HCT116 (cell line): ENCODE measurements around the gene TALDO1. TPM values are rescaled to one million over a fixed set of nuclear protein-coding genes. Genes with fewer than 3 reads are reported as not detected.
A peak's percentile ranks its signal among the peaks of the same experiment; 100 is the strongest.

ENCODE experiments used
- ATAC-seq: fragments of 200-7000 bp; cut with Tn5 transposase; 2 replicates; pipeline ENCODE4 v1.9.1; 2020; ENCODE audit warnings: mild to moderate bottlenecking, moderate library complexity
- BruUV-seq: library from RNA; stranded (reverse); fragments of 400-500 nt; replicated peaks from 2 replicates; lab custom pipeline; 2021; lab: Mats Ljungman, UMichigan
- CTCF ChIA-PET: fragments of 300-600 bp; sonication (Branson Sonifier 250); formaldehyde crosslinking; loops from one replicate; lab custom pipeline; 2021; ENCODE audit warnings: antibody characterized with exemption; lab: Charles Lee
- POLR2A ChIA-PET: fragments of 300-600, 350-600 bp; sonication (Branson Sonifier 250); formaldehyde crosslinking; loops from one replicate; lab custom pipeline; 2021; ENCODE audit warnings: antibody characterized with exemption; lab: Charles Lee
- RAD21 ChIA-PET, 2 experiments: fragments of 300-600 bp; sonication (Branson Sonifier 250); formaldehyde crosslinking; loops; one replicate each; lab custom pipeline; 2023; ENCODE audit warnings: low total read pairs in 2 of 2; ENCODE audit not compliant: uncharacterized antibody in 2 of 2, unreplicated experiment in 2 of 2, low non-redundant PET in 1 of 2; lab: Charles Lee
- DNase-seq: peaks from one replicate; pipeline ENCODE4 v3.0.0-alpha.2; 2010; ENCODE audit warnings: low read depth, low spot score
- H2AFZ ChIP-seq: fragments of 200-600 bp; shearing (Covaris generic), sonication (generic); 2 replicates; pipeline ENCODE4 v1.6.1; 2017; ENCODE audit warnings: low read depth, mixed run types, mixed read lengths, antibody characterized with exemption, low read length; ENCODE audit not compliant: poor library complexity, severe bottlenecking
- H3K27ac ChIP-seq: 2 replicates; pipeline ENCODE4 v1.5.1; 2012; ENCODE audit warnings: low read depth, low read length
- H3K27me3 ChIP-seq: fragments of 200-600 bp; sonication (generic); 2 replicates; pipeline ENCODE4 v1.6.1; 2016; ENCODE audit warnings: mixed run types, low read length, mixed read lengths; ENCODE audit not compliant: insufficient read depth
- H3K36me3 ChIP-seq, 2 experiments: fragments of 200-500 bp in 1 of 2; fragments of 200-600 bp in 1 of 2; sonication (Bioruptor generic) in 1 of 2; sonication (generic) in 1 of 2; 2 replicates each; pipeline versions ENCODE4 v1.5.1 to v1.6.1; 2014 to 2016; ENCODE audit warnings: low read length in 2 of 2, inconsistent platforms in 1 of 2, mixed read lengths in 1 of 2, mixed run types in 1 of 2; ENCODE audit not compliant: insufficient read depth in 2 of 2, control insufficient read depth in 1 of 2
- H3K4me1 ChIP-seq, 2 experiments: fragments of 200-600 bp in 1 of 2; sonication (generic) in 1 of 2; 2 replicates each; pipeline versions ENCODE4 v1.5.1 to v1.6.1; 2012 to 2017; ENCODE audit warnings: low read length in 2 of 2, inconsistent platforms in 1 of 2, mild to moderate bottlenecking in 1 of 2, mixed read lengths in 1 of 2, mixed run types in 1 of 2, moderate library complexity in 1 of 2; ENCODE audit not compliant: insufficient read depth in 2 of 2, control insufficient read depth in 1 of 2
- H3K4me2 ChIP-seq: fragments of 200-600 bp; sonication (generic); 2 replicates; pipeline ENCODE4 v1.6.1; 2017; ENCODE audit warnings: mixed run types, low read length, mixed read lengths
- H3K4me3 ChIP-seq, 2 experiments: fragments of 200-600 bp in 1 of 2; sonication (generic) in 1 of 2; replicated peaks in 1 of 2; 2 replicates each; pipeline ENCODE4 v1.5.1; 2011 to 2016; ENCODE audit warnings: low read length in 2 of 2, control low read depth in 1 of 2, low read depth in 1 of 2, mild to moderate bottlenecking in 1 of 2, mixed read lengths in 1 of 2, mixed run types in 1 of 2
- H3K79me2 ChIP-seq: fragments of 200-600 bp; sonication (generic); 2 replicates; pipeline ENCODE4 v1.6.1; 2017; ENCODE audit warnings: mild to moderate bottlenecking, mixed run types, low read length, moderate library complexity, mixed read lengths; ENCODE audit not compliant: insufficient read depth
- H3K9ac ChIP-seq: fragments of 200-600 bp; sonication (generic); 2 replicates; pipeline ENCODE4 v1.6.1; 2016; ENCODE audit warnings: low read length, mixed read lengths
- H3K9me2 ChIP-seq: fragments of 200-600 bp; sonication (generic), shearing (Covaris generic); 2 replicates; pipeline ENCODE4 v1.6.1; 2017; ENCODE audit warnings: mixed run types, mild to moderate bottlenecking, moderate library complexity; ENCODE audit not compliant: insufficient read depth
- H3K9me3 ChIP-seq, 2 experiments: fragments of 200-500 bp in 1 of 2; fragments of 200-600 bp in 1 of 2; sonication (Bioruptor generic) in 1 of 2; sonication (generic) in 1 of 2; 2 replicates each; pipeline ENCODE4 v1.6.1; 2014 to 2017; ENCODE audit warnings: low read length in 2 of 2, mixed read lengths in 2 of 2, inconsistent platforms in 1 of 2, low read depth in 1 of 2, mild to moderate bottlenecking in 1 of 2, mixed run types in 1 of 2, moderate library complexity in 1 of 2; ENCODE audit not compliant: control insufficient read depth in 1 of 2, insufficient read depth in 1 of 2
- H4K20me1 ChIP-seq: fragments of 200-600 bp; sonication (generic), shearing (Covaris generic); 2 replicates; pipeline ENCODE4 v1.6.1; 2017; ENCODE audit warnings: mixed run types, mild to moderate bottlenecking, moderate library complexity; ENCODE audit not compliant: insufficient read depth
- ATF3 ChIP-seq: IDR thresholded peaks from 2 replicates; pipeline ENCODE4 v1.6.1; 2012
- EGR1 ChIP-seq: IDR thresholded peaks from 2 replicates; pipeline ENCODE4 v1.6.1; 2012; ENCODE audit warnings: low read depth
- FOSL1 ChIP-seq: IDR thresholded peaks from 2 replicates; pipeline ENCODE4 v1.6.1; 2012; ENCODE audit warnings: low read depth
- POLR2AphosphoS5 ChIP-seq: IDR thresholded peaks from 2 replicates; pipeline ENCODE4 v1.6.1; 2011; ENCODE audit warnings: mild to moderate bottlenecking, low read depth, low read length, moderate library complexity
- ZNF274 ChIP-seq: fragments of 200-500 bp; sonication (Bioruptor generic); IDR thresholded peaks from 2 replicates; pipeline ENCODE4 v1.6.1; 2014; ENCODE audit warnings: mild to moderate bottlenecking, low read depth, low read length, inconsistent platforms
- intact Hi-C: fragments of 100-400 bp; cut with micrococcal nuclease; formaldehyde crosslinking; loops from 2 replicates; pipeline ENCODE4 v1.10.0; 2022
- total RNA-seq: library from RNA; stranded (reverse); gene quantifications from one replicate; pipeline ENCODE4 v1.2.1, GENCODE V29; 2021; ENCODE audit not compliant: unreplicated experiment
- TF ChIP-seq, protein P1 (sequence below): IDR thresholded peaks from 2 replicates; pipeline ENCODE4 v1.6.1; 2012; ENCODE audit warnings: low read depth
- TF ChIP-seq, protein P2 (sequence below), 3 experiments: fragments of 200-600 bp in 1 of 3; sonication (generic) in 1 of 3; IDR thresholded peaks in 2 of 3; conservative IDR thresholded peaks in 1 of 3; 2 replicates each; pipeline ENCODE4 v1.5.1; 2012 to 2017; ENCODE audit warnings: low read depth in 2 of 3, low read length in 2 of 3, antibody characterized with exemption in 1 of 3, borderline replicate concordance in 1 of 3, control low read depth in 1 of 3, mild to moderate bottlenecking in 1 of 3, mixed read lengths in 1 of 3, mixed run types in 1 of 3, moderate library complexity in 1 of 3; ENCODE audit not compliant: insufficient read depth in 1 of 3

Gene TALDO1
- total RNA-seq, 1 experiment from 2014 or later = 242 TPM

DNA sequence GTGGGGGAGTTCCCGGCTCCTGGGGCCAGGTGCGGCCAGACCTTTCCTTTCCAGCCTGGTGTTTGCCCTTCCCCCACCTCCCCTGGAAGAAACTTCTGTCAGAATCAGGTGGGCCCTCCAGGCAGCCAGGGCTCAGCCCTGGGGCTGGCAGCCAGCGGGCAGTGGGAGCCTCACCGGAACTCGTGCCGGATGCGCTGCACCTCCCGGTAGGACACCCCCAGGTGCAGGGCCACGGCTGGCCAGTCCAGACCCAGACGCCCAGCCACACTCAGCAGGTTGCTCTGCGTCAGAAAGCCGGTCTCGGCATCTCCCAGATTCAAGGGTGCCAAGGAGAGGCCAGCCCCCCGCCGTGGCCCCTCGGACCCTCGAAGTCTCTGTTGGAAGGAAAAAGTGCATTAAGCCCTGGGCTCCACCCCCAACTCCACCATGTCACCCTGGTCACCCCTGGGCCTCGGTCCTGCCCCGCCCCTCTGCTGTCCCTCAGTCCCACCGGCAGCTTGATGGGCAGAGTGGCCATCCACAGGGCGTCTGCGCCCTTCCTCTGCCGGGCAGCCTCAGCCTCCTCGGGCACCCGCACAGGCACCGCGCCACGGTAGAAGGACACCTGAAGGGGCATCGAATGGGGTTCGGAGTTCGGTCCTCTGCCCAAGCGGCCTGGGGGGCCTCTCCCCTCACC, 52.5 kb downstream of the TALDO1 start:
- Histone ChIP-seq H3K79me2 (peaks cover 36% of the 10 kb centered on the region), H4K20me1 (no peaks in the 10 kb centered on the region), H2AFZ (no peak overlapping the region), H3K4me3 (no peak overlapping the region), H3K4me2 (no peak overlapping the region), H3K27ac (peak overlapping the region; percentile 91; the same call in 1 of the 2 replicates)
- ChIA-PET CTCF (no interaction called here), POLR2A (no interaction called here)
- no TSS peak for BruUV-seq
- TF ChIP-seq EGR1 (no peak), ZNF274 (no peak), ATF3 (no peak), POLR2AphosphoS5 (no peak), FOSL1 (no peak)
- TF ChIP-seq, protein P1, sequence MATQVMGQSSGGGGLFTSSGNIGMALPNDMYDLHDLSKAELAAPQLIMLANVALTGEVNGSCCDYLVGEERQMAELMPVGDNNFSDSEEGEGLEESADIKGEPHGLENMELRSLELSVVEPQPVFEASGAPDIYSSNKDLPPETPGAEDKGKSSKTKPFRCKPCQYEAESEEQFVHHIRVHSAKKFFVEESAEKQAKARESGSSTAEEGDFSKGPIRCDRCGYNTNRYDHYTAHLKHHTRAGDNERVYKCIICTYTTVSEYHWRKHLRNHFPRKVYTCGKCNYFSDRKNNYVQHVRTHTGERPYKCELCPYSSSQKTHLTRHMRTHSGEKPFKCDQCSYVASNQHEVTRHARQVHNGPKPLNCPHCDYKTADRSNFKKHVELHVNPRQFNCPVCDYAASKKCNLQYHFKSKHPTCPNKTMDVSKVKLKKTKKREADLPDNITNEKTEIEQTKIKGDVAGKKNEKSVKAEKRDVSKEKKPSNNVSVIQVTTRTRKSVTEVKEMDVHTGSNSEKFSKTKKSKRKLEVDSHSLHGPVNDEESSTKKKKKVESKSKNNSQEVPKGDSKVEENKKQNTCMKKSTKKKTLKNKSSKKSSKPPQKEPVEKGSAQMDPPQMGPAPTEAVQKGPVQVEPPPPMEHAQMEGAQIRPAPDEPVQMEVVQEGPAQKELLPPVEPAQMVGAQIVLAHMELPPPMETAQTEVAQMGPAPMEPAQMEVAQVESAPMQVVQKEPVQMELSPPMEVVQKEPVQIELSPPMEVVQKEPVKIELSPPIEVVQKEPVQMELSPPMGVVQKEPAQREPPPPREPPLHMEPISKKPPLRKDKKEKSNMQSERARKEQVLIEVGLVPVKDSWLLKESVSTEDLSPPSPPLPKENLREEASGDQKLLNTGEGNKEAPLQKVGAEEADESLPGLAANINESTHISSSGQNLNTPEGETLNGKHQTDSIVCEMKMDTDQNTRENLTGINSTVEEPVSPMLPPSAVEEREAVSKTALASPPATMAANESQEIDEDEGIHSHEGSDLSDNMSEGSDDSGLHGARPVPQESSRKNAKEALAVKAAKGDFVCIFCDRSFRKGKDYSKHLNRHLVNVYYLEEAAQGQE = no peak
- TF ChIP-seq, protein P2, sequence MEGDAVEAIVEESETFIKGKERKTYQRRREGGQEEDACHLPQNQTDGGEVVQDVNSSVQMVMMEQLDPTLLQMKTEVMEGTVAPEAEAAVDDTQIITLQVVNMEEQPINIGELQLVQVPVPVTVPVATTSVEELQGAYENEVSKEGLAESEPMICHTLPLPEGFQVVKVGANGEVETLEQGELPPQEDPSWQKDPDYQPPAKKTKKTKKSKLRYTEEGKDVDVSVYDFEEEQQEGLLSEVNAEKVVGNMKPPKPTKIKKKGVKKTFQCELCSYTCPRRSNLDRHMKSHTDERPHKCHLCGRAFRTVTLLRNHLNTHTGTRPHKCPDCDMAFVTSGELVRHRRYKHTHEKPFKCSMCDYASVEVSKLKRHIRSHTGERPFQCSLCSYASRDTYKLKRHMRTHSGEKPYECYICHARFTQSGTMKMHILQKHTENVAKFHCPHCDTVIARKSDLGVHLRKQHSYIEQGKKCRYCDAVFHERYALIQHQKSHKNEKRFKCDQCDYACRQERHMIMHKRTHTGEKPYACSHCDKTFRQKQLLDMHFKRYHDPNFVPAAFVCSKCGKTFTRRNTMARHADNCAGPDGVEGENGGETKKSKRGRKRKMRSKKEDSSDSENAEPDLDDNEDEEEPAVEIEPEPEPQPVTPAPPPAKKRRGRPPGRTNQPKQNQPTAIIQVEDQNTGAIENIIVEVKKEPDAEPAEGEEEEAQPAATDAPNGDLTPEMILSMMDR (IDR thresholded peaks at IDR 0.05 in 2 of 3, conservative IDR thresholded peaks at IDR 0.05 in 1 of 3; ENCODE audit: borderline replicate concordance in 1 of 3, insufficient read depth in 1 of 3, low read depth in 2 of 3, low read length in 2 of 3) = no peak
- TF ChIP-seq, all 23 proteins: peak for 0
- no peak for DNase-seq
- intact Hi-C loops = no loop called here
- Histone ChIP-seq H3K9ac (no peak overlapping the region), H3K4me1 (peaks cover 25 to 48% of the 10 kb centered on the region in 2 experiments), H3K27me3 (no peaks in the 10 kb centered on the region), H3K36me3 (peaks cover 0 to 9% of the 10 kb centered on the region in 2 experiments; a peak in 1 of 4 replicates), H3K9me2 (no peaks in the 10 kb centered on the region), H3K9me3 (no peaks in the 10 kb centered on the region)
- RAD21 ChIA-PET = no interaction called here
- no peak for ATAC-seq
